M059J (cell line): Measurements from ENCODE around the gene MACROD1. TPM values are rescaled to one million over a fixed set of nuclear protein-coding genes. Genes with fewer than 3 reads are reported as not detected.

ENCODE experiments used
- DNase-seq: peaks from one replicate; pipeline ENCODE4 v3.0.0-alpha.2; 2012; ENCODE audit warnings: low read depth
- total RNA-seq: library from RNA; depleted of rRNA; stranded (reverse); fragments of >200 nt; shearing (Covaris generic); gene quantifications from 2 replicates; pipeline ENCODE4 v1.2.3, GENCODE V29; 2014

MACROD1 gene
- total RNA-seq, 1 experiment from 2014 or later = 10.3 TPM

DNA sequence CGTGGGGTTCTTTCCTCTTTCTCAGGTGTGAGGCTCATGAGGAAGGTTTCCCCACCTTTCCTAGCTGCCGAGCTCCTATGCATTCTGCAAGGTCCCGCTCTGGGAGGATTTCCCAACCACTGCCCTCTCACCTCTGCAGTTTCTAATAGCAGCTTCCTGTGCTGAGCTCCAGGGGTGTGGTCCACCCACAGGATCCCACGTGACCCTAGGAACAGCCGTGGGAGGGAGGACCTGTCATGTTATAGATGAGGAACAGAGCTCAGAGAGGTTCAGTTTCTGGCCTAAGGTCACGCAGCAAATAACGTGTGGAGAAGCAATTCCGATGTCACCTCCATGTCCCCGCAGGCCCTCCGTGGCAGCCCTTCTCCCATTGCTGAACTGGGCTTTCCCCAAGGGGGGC, 91.7 kb downstream of the MACROD1 start:
- DNase-seq = no peak

DNA sequence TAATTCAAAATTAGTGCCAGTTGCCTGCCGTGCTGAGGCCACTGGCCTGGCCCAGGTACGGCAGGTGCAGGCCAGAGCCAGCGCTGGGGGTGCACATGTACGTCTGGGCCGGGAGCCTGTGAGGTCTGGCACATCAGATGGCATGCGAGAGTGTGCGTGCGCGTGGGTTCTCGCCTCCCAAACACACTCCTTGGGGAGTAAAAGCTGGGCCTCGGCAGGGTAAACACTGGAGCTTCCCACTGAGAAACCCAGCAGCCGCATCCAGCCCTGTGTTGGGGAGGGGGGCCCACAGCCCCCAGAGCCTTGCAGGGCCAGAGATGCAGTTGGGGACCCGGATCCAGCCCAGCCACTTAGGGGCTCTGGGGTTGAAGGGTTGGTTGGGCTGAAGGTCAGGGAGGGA, 92.4 kb downstream of the MACROD1 start:
- no peak for DNase-seq

DNA sequence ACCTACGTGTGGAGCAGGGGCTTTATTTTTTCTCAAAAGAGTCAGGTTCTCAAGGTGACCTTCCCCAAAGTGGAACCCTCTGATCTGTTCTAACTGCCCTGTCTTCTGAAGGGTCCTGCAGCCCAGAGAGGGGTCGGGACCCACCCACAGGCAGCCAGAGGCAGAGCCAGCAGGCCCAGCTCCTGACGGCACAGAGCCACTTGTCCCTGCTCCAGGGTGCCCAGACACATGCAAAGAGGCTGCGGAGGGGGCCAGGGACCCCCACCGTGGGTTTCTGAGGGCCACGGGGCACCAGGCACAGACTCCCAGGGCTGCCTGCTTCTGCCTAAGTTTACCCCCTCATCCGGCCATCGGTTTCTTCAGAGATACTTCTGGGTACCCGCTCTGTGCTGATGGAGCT, 93.0 kb downstream of the MACROD1 start:
- DNase-seq = no peak

DNA sequence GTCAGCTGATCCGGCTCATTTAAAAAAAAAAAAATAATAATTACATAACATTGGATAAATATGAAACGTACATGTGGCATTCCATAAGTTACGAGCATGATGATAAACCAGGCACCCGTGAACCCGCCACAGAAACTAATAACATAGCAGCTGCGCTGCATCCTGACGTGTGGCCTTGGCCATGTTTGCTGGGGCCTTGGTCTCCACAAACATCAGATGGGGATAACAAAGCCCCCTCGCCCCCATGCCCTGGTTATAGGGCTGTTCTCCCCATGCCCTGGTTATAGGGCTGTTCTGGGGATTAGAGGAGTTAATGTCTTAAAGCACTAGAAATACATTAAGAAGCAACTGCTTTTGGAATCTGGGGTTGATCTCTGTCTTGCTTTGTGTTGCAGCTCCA, 93.5 kb downstream of the MACROD1 start:
- DNase-seq = no peak

DNA sequence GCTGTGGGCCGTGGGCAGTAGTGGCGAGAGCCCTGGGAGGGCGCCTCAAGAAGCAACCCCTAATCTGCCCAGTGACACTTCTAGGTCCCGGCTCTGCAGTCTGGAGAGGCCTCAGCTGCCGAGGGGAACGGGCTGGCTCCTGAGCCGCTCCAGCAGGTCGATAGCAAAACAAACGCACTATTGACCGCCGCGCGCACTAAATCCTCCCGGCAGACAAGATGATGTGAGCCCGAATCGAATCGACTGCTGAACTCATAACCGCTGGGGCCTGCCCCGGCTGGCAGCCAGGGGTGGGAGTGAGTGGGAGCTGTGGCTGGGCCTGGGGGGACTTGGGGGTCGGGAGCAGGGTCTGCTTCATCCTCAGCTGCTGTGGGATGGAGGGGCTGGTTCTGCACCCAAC, 94.1 kb downstream of the MACROD1 start:
- no peak for DNase-seq

DNA sequence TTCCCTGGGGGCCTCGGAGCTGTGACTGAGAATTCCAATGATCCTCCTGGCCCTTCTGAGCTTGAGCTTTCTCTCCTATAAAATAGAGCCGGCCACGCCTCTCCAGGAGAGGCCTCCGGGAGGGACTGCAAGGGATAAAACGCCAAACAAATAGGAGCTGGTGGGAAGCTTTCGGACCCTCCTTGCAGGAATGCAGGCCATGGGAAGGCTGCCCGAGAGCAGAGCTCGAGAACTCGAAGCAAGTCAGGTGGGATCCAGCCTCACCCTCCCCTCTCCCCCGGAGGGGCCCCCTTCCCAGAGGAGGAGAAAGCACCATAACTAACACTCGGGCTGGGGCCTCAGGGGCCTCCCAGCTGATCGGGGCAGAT, 95.6 kb downstream of the MACROD1 start:
- no peak for DNase-seq

DNA sequence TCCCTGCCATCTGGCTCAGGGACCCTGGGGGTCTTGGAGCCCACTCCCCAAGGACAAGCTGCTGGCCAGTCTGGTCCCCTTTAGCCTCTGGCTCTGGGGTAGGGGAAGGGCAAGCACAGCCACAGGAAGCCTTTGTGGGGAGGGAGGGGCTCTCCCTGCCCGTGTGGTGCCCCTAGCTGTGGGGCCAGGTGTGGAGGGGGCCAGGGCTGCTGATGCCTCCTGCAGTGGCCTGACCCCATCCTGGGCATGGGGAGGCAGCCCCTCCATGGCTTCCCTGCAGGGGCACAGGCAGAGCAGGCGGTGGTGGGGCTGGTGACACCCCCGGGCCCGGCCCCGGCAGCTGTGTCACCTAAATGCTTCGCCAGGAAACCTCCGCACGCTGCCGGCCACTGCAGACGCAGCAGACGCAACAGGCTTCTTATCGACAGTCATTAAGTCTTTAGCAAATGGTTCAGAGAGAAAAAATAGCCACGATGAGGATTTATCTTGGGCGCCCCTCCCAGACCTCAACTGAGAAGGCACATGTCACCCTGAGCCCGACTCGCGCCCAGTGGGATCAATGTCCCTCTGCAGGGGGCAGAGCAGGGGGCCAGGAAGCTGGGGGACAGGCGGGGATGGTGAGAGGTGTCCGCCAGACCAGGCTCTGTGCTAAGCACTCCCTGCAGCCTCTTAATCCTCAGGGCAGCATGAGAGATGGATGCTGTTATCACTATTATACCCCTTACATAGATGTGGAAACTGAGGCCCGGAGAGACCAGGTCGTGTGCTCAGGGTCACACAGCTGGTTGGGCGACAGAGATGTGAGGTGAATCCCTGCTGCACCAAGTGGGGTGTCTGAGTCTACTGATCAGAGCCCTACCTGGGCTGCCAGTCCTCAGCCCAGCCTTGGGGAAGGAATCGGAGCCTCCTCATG, 96.3 kb downstream of the MACROD1 start:
- no peak for DNase-seq

DNA sequence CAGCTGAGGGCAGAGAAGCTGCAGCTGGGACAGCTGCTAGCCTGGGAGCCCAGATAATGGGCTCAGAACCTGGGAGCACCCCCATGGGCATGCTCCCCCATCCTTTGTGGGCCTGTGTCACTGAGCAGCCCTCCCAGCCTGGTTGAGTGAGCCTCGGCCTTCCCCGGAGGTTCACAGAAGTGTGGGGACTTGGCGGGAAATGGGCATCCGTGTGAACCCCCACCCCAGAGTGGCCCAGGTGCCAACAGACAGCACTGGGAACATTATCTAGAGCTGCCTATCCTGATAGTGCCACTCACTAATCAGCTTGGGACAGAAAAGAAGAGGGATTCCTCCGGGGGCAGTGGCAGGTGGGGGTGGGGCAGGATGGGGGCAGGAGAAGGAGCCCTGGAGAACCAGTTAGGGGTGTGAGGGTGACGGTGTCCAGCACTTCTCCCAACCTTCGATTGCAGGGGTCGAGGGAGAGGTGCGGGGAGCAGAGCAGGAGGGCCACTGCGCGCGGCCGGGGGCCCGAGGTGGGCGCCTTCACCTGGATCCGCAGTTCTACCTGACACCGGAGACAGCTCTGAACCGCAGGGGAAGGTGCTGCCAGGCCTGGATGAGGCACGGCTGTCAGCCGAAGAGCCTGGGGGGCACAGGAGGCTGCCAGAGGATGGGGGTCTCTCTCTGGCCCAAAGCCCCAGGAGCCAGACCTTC, 97.1 kb downstream of the MACROD1 start:
- DNase-seq = no peak

DNA sequence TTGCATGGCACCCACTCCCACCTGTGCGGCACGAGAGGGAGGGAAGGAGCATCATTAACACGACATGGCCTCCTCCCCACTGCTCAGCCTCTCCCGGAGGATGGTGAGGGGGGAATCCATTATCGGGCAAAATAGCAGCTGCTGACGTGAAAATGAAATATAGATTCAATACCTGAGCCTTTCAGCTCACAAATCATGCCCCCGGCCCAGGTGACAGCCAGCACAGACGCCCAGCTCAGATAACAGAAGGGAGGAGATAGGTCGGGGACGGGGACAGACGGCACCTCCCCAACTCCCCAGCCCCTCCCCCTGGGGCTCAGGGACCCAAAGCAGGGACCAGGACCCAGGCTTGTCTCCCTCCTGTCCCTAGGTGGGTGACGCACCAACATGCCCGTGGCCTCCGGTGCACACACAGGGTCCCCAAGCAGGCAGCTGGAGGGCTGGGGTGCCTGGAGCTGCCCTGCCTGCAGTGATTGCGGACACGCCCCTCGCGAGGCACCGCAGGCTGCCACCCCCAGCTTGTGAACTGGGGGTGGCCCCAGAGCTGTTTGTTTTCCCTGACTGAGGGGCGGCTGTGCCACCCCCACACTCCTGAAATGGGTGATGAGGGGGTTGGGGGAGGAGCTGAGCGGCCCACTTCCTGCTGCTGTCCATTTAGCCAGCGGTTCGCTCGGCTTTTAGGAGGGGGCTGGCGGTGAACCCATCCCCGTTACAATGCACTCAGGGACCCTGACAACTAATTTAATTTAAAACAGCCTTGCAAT, 98.5 kb downstream of the MACROD1 start:
- no peak for DNase-seq

DNA sequence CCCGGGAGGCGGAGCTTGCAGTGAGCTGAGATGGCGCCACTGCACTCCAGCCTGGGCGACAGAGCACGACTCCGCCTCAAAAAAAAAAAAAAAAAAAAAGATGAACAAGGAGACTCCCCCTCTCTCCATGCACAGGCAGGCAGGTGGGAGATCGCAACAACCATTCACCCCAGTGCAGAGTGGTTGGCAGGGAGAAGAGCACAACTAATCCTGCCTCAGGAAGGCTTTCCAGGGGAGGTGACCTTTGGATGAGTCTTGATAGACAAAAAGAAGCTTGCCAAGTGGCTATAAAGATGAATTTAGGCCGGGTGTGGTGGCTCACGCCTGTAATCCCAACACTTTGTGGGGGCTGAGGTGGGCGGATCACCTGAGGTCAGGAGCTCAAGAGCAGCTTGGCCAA, 100.2 kb downstream of the MACROD1 start:
- DNase-seq = no peak

DNA sequence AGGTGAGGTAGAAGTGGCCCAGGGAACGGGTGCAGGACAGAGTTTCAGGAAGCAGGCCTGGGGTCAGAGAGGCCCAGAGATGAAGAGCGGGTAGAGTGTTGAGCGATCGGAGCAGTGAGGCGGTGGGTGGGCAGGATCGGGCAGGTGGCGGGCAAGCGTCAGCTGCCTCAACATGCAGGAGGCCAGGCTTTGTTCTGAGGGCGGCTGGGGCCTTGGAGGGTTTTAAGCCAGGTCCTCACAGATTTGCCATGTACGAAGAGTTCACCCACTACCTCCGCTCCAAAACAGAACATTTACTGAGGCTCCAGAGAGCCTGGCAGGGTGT, 100.8 kb downstream of the MACROD1 start:
- no peak for DNase-seq

DNA sequence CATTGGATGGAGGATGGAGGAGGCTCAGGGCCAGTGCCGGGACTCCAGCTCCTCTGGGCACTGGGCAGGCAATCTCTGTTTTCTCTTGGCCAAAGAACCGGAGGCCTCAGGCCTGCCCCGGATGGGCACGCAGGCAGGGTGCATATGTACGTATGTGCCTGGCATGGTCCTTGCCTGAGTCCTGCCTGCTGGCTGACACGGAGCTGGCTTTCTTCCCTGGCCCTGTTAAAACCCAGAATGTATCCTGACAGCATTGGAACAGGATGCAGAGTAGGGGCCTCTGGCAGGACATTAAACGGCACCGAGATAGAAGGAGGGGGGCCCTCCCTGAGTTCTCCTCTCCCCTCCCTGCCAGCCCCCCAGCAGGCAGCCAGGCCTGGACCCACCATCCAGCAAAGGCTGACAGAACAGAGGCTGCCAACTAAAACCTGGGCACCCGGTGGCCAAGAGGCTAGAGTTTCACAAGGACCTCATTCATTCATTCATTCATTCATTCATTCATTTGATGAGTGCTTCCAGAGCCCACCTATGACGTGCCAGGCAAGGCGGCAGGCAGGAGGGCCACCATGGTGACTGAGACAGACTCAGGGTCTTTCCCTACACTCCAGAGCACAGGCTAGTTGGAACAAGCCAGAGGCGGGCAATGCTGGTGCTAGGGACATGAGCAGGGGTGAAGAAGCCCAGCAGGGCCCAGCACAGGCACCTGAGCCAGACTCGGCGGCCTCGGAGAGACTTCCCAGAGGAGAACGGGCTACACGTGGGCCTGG, 101.4 kb downstream of the MACROD1 start:
- no peak for DNase-seq

DNA sequence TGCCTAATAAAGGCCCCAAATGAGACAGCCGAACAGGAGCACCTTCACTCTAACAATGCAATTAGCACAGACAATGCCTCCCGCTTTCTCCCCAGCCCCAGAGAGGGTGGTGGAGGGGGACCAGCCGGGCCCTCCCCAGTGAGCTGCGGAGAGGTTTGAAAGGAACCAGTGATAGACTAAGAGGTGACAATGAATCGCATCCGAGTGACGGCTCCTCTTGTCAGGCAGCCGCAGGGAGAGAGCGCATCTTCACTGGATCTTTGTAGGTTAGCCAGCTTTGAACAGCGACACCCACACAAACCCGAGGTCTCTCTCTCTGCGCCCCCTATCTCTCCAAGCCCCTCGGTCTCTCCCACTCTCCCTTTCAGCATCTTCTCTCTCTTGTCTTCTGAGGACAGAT, 102.1 kb downstream of the MACROD1 start:
- DNase-seq = no peak

DNA sequence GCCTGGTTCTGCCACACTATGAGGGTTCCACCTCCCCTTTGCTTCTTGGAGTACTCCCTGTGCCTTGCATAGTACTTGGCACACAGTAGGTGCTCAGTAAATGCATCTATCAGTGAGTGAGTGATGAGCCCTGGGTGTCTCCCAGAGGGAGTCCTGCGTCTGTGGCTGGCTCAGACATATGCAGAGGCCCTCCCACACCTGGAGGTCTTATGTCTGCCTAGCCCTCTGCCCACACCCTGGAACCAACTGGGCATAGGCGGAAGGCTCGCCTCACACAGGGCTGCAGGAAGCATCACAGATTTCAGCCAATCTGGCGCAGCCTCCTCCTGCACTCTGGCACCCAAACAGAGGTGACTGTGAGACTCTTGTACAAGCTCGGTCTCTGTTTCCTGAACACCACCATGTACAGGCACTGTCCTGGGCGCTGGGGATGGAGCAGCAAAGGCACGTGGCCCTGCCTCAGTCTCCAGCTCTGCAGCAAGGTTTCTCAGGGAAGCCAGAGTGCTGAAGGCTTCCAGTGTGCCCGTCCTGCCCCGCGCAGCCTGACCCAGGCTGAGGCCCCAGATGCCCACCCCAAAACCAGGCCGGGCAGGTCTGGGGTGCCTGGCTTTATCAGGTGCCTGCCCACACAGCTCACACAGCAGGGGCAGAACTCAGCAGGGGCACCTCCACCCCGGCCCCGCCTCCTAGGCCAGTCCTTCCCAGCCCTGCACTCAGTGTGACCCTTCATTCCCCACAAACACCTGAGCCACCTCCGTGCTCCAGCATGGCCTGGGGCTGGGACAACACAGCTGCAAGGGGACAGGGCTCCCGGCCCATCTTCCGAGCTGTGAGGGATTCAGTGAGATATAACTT, 103.5 kb downstream of the MACROD1 start:
- no peak for DNase-seq

DNA sequence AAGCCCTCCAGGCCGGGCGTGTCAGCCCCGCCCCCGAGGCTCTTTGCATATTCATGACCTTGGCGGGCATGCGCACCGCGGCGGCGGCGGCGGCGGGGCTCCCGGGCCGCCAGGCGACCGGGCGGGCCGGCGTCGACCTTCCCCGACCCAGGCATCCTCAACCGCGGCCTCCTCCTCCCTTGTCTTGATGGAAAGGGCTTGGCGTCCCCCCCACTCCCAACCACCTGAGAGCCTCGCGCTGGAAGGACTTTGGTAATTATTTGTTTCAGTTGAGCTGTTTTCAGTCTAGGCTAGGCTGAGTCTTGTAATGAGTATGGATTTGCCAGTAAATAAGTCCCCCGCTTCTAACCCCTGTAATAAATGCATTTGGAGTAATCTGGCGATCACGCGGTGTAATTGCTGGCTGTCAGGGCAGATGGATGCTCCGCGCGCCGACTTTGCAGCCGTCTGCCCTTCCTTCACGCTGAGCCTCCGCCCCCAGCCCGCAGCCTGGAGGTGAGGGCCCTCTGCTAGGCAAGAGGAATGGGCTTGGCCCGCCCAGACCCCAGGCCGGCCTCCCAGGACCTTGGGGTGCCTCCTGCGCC, 105.0 kb downstream of the MACROD1 start:
- no peak for DNase-seq

DNA sequence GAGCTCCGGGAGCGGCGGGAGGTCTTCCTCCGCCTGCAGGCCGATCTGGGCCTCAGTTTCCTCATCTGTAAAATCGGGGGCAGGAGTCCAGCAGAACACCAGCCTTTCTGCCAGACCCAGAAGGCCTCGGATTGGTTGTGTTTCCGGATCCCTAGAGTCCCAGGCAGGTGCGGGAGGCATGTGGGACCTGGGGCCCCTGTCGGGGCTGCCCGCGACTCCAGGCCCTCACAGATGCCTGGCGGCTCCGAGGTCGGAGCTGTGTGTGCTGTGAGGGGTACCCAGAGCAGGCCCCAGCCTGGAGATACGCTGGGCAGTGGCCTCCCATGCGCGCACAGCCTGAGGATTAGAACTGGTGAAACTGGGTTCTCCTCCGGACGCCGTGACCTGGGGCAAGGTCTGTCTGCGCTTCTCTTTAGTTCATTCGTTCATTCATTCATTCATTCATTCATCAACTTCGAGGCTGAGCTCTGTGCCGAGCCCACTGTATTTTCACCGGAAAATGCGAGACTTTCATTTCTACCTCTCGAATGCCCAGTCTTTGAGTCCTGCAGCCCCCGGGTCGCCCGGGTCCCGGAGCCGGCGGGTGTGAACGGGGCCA, 105.6 kb downstream of the MACROD1 start:
- no peak for DNase-seq

DNA sequence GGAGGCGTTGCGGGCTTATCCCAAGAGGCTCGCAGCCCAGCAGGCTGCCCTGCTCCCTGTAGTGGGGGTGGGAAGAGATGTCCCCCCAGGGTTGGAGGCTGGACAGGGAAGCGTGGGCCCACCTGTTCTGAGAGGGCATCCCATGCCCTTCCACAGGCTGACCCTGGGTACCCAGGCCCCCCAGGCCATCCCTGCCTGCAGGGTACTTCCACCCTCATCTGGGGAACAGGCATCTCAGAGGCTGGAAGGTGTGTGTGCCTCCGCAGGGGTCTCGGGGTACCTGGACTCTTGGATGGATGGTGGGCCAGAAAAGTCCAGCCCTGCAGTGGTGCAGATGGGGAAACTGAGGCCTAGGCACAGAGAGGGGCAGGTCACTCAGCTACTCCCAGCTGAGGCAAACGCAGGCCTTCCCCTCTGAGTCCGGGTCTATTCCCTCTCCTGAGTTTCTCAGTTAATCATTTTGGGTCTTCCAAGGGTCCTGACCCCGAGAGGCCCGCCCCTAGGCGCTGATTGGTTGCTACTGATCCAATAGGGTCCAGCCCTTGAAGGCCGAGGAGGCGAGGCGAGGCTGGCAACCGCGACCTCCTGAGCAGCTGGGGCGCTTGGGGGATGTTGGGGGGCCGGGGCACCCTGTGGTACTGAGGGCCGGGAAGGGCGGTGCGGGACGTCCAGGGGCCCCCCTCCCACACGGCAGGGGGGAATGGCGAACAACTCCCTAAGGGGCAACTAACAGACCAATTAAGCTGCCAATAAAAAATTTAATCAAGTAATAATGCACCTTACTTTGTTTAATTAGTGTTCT, 106.4 kb downstream of the MACROD1 start:
- no peak for DNase-seq

DNA sequence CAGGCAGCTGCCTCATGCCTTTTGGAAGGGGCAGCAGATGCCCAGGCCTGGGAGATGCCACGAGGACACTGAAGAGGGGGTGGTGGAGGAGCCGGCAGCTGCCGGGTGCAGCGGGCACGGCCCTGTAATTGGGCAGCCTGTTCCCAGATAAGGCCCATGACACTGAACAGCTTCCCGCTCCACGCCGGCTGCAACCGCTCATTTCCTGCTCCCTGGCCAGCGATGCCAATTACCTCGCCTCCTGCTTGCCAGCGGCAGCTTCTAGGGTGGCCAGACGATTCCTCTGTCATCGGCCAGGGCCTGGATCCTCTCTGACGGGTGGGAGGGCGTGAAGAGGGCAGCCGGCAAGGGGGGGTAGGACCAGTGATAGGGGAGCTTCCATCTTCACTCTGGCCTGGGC, 107.4 kb downstream of the MACROD1 start:
- peak; percentile 42 for DNase-seq

DNA sequence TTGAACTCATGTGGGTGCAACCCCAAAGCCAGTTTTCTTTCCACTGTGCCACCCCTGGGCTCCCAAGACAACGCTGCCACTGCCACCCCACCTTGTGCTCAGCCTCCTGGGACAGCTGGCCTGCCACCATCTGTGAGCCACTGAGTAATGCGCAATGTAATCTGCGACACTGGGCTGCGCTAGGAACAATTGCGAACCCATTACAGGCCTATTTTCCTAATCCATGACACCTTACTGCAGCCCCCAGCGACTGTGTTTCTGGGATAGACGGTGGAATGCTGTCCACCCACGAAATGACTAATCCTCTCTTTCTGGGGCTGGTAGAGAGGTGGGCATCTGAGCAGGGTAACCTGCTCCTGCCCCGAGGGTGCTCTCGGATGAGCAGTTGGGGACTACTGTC, 108.0 kb downstream of the MACROD1 start:
- DNase-seq = no peak
